NCI-H146 treated with DMSO at 0.1 percent for 48 hours (cell line): ENCODE results near the gene DIRAS3.
"Not testable (repeated sequence)": the region's sequence is repeated elsewhere in the genome, so short reads cannot be mapped to it uniquely, and the experiment has no call there.

Experiments used
- DNase-seq: peaks from one replicate; lab custom pipeline; 2025; ENCODE audit not compliant: unreplicated experiment; lab: John Stamatoyannopoulos, UW

The DIRAS3 gene

DNA sequence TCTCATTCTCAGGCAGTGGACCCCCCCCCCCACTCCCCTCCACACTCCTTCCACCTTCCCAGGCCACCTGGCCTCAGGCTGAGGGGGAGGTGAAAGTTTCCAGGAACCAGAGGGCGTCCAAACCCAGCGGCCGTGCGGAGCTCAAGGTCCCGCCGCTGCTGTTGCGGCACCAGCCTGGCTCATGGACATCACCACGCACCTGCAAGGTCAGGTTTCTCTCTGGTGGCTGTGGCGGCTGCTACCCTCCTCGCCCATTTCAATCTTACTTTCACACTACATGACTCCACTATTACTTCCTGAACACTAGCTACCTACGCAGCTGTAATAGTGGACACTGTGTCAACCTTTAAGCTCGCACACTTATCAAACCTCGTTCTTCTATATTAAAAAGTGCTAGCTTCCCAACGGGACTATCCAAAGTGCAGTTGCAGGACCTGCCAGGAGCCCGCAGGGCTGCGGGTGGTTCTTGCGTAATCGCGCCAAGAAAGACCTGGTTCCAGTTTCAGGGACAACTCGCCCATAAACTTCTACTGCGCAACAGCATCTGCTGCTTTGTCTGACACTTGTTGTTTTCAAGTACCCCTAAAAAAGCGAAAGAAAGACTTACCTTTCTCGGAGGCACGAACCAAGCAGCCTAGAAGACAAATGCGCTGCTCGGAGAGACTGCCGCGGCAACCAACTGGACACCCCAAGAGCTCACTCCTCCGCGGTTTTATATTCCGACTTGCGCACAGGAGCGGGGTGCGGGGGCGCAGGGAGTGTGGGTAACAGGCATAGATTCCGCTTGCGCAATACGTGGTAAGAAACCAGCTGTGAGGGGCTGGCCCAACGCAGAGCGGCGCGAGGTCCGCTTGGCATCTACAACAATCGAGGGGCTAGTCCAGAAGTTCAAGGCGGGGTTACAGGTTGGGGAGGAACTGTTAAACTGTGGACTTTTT lies at the start of gene DIRAS3:
Gene DIRAS3 (minus strand): TSS at position 687 of the 938 bp plus-strand sequence. CDS start 3,330 bp downstream, outside the sequence.
- DNase-seq: no peak

- DNase-seq: no peak
Measured at GRCh38 chr1:68093737-68094136, 43.3 kb upstream of the DIRAS3 start.

- DNase-seq: no peak
Measured at GRCh38 chr1:68087184-68087583, 36.8 kb upstream of the DIRAS3 start.

GRCh38 chr1:68085752-68086151 lies 35.3 kb upstream of the DIRAS3 start:
- no peak for DNase-seq

- DNase-seq: no peak
Measured at GRCh38 chr1:68083686-68084085, 33.3 kb upstream of the DIRAS3 start.

DNA sequence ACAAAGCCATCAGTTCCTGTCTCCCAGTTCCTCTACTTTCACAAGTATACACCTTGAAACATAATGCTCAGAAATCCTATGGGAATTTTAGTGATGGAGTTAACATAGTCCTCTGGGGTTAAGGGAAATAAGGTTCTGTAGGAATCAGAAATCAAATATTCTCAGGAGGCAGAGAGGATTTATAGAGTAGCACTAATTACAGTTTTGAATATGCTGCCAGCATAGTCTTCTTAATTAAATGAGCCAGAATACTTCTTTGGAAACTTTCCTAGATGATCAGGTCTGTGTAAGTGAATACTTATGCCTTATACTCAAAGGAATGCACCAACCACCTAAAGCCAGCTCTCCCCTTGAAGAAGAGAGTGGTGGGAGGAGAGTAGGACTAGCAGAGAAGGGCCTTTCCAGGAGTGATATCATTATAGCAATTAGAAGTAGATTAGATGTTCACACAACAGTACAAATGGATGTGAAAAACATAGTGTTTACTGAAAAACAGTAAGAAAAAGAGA lies 31.4 kb upstream of the DIRAS3 start:
- no peak for DNase-seq

GRCh38 chr1:68078647-68079046 lies 28.2 kb upstream of the DIRAS3 start:
- no peak for DNase-seq

DNA sequence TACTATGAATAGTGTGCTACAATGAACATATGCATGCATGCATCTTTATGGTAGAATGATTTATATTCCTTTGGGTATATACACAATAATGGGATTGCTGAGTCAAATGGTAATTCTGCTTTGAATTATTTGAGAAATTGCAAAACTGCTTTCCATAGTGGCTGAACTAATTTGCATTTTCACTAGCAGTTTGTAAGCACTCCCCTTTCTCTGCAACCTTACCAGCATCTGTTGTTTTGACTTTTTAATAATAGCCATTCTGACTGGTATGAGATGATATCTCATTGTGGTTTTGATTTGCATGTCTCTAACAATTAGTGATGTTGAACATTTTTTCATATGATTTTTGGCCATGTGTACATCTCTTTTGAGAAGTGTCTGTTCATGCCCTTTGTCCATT lies 24.0 kb upstream of the DIRAS3 start:
- no peak for DNase-seq

- no peak for DNase-seq
Measured at GRCh38 chr1:68065766-68066165, 15.3 kb upstream of the DIRAS3 start.

DNA sequence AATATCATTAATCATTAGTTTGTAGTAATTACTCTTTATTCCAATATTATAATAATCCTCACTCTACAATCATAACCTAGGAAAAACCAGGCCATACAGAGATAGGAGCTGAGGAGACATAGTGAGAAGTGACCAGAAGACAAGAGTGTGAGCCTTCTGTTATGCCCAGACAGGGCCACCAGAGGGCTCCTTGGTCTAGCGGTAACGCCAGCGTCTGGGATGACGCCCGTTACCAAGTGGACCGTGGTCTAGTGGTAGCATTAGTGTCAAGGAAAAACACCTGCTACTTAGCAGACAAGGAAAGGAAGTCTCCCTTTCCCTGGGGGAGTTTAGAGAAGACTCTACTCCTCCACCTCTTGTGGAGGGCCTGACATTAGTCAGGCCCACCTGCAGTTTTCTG lies 7.6 kb upstream of the DIRAS3 start:
- DNase-seq: not testable (repeated sequence)

DNA sequence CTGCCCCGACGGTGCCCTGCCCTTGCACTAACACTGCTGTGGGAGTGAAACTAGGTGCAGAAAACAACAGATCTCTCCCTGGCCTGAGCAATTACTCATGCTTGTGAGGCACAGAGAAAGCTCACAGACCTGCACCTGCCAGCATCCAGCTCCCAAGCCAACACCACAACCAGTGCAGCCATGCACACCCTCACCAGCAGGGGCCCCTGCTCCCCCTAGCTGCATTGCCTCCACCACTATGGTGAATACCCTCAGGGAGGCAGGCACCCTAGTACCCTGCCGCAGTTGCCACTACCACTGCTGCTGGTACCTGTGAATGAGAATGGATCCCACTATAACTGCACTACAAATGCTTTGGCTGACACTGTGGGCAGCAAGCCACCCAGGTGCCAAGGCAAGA lies 7.1 kb upstream of the DIRAS3 start:
- no peak for DNase-seq

DNA sequence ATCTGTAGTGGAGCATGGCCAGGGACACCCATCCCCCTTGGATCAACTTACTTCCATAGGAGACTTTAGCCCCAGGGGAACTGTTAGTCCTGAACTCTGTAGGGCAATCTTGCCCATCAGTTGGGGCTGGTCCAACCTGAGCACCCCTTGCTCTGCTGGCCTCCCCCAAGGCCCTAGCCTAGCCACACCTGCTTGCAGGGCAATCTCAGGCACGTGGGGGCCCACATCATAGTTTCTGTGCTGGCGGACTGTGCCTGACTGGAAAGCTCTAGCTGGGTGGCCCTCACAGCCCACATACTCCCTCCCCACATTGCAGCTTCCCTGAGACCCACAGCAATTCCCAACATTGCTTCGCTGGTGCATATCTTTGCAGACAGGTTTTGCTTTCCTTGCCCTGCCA lies 6.6 kb upstream of the DIRAS3 start:
- no peak for DNase-seq

DNA sequence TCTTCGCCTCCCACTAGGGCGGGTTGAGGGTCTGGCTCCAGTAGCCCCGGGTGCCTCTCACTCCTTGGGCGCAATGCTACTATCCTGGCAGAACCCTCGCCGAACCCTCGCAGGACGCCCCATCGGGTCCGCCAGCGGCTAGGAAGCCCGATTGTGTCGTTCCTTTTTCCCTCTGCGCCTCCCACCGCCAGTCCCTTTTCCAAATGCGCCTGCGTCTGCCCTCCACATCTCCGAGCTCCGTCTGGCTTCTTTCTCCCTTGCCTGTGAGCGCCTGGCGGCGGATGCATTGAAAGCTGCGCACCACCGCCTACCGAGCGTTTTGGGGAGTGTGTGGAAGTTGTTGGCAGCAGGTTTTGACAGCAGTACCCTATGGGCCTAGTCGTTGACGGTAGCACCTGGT lies 1.0 kb upstream of the DIRAS3 start:
- DNase-seq: no peak

DNA sequence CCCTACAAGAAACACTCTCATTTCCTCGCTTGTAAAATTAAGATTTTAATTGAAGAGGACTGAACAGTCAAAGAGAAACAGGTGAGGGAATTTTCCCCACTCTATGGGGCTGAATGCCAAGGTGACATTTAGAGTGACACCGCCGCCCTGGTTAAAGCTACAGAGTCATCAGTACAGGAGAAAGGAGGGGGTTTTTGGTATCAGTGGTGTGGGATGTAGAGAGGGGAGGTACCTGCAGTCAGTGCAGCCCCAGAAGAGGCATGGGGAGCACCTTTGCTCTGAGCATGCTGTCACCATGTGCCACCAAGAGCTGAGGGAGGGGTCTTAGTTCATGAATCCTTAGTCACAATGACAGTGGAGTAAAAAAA lies 2.8 kb downstream of the DIRAS3 start:
- no peak for DNase-seq

DNA sequence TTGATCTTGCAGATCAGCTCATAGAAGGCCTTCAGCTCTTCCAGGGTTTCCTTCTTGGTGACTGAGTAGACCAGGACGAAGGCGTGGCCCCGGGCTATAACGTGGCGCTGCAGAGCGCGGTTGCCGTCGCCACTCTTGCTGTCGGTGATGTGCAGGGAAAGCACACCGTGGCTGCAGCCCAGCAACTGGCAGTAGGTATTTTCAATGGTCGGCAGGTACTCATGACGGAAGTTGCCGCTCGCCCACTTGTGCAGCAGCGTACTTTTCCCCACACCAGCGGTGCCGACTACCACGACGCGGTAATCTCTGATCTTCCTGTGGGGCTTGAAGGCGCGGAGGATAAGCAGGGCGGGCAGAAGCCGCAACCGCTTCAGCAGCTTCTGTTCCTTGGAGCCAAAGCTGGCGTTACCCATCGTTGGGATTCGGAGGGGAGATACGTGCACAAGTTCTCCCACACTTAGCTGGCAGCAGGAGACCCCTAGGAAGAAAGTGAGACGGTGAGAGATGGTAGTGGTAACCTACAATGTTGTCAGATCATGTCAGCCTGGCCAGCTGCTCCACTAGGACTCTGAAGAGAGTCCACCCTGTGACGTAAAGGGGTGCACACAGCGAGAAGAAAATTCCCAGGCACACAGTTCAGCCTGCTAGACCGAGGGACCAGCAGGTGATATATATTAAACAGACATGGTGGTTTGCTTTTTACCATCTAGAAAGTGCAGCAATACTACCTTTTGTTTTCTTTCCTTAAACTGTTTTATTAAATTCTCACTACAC lies 3.4 kb downstream of the DIRAS3 start:
- DNase-seq: no peak

DNA sequence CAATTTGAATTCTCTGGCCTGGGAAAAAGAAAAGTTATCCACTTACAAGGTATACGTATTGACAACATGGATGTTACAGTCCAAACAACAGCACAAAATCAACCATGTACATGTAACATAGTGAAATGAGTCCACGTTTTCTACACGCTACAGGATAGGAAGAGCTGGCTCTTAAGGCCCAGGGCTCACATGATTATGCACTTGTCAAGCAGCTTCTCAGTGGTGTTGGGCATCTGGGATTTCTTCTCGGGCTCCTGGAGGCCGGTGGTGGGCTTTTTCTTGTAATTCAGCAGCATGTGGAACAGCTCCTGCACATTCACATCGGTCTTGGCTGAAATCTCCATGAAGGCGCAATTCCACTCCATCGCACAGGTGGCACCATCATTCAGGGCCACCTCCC lies 4.0 kb downstream of the DIRAS3 start:
- DNase-seq: no peak

- DNase-seq: no peak
Measured at GRCh38 chr1:68045511-68046180, 4.8 kb downstream of the DIRAS3 start.

DNA sequence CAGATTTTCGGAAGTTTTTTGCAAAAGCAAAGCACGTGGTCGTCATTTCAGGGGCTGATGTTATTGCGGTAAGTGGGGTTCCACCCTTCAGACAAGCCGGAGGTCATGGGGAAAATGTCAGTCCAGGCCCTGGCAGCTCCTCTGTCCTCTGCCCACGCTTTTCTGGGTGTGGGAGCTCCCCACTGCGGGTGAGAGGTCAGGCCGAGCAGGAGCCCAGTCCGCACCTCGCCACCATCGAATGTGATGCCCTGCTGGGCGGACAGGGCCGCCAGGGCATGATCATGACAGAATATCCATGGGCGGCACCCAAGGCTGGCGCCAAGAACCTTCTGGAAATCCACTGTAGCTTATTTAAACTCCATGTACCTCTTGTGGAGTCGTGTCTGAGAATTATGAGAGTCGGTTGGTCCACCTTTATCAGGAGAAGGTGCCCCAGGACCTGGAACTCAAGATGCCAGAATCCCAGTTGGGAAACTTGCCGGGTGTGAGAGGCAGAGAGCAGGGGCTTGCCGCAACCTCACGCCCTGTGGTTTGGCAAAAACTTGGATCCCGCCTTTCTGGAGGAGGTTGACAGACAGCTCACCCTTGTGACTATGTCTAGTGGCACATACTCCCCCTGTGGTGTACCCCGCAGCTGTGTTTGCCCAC lies 6.9 kb downstream of the DIRAS3 start:
- DNase-seq: no peak

DNA sequence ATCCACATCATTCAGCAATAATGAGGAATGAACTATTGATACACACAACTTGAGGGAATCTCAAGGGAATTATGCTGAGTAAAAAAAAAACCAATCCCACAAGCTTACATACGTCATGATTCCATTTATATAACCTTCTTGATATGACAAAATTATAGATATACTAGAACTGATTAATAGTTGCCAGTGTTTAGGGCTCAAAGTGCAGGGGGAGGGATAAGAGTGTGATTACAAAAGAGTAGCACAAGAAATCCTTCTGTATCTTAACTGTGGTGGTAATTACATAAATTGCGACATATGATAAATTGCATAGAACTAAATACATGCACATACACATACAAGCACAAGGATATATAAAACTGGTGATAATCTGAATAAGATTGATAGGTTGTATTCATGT lies 13.5 kb downstream of the DIRAS3 start:
- no peak for DNase-seq

DNA sequence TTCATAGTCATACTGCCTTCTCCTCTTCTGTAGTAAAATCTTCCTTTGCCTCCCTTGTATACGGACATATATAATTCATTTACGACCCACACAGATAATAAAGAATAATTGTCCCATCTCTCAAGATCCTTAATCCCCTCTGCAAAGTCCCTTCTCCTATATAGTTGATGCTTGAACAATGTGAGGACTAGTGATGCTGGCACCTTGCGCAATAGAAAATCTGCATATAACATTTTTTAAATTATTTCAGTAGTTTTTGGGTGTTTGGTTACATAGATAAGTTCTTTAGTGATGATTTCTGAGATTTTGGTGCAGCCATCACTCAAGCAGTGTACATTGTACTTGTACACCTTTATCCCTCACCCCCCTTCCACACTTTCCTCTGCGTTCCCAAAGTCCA lies 21.0 kb downstream of the DIRAS3 start:
- no peak for DNase-seq

DNA sequence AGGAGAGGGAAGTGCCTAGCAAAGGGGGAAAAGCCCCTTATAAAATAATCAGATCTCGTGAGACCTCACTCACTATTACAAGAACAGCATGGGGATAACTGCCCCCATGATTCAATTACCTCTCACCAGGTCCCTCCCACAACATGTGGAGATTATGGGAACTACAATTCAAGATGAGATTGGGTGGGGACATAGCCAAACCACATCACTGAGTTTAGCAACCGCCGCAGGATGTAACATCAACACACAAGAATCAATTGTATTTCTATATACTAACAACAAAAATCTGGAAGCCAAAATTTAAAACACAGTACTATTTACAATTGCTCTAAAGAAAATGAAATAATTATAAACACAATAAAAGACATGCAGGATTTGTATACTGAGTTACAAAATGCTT lies 21.9 kb downstream of the DIRAS3 start:
- no peak for DNase-seq
